NCI-H187 treated with DMSO at 0.1 percent for 48 hours (cell line): ENCODE results near the gene PVR.
"Not testable (repeated sequence)": the region's sequence is repeated elsewhere in the genome, so short reads cannot be mapped to it uniquely, and the experiment has no call there.

Source experiments
- DNase-seq: peaks from one replicate; lab custom pipeline; 2025; lab: John Stamatoyannopoulos, UW

The PVR gene

GRCh38 chr19:44643605-44644401 lies at the start of gene PVR:
Gene PVR (plus strand): TSS chr19:44643910. CDS start chr19:44644097, 187 bp downstream.
- no peak for DNase-seq

- DNase-seq = no peak
Measured at GRCh38 chr19:44596428-44597130, 47.1 kb upstream of the PVR start.

DNA sequence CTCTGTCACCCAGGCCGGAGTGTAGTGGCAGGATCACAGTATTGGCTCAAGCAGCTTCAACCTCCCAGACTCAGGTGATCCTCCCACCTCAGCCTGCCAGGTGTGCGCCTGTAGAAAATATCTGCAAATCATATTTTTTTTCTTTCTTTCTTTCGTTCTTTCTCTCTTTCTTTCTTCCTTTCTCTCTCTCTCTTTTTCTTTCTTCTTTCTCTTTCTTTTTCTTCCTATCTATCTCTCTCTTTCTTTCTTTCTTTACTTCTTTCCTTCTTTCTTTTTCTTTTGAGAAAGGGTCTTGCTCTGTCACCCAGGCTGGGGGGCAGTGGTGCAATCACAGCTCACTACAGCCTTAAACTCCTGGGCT lies 46.6 kb upstream of the PVR start:
- DNase-seq = no peak

- no peak for DNase-seq
Measured at GRCh38 chr19:44598355-44598754, 45.4 kb upstream of the PVR start.

DNA sequence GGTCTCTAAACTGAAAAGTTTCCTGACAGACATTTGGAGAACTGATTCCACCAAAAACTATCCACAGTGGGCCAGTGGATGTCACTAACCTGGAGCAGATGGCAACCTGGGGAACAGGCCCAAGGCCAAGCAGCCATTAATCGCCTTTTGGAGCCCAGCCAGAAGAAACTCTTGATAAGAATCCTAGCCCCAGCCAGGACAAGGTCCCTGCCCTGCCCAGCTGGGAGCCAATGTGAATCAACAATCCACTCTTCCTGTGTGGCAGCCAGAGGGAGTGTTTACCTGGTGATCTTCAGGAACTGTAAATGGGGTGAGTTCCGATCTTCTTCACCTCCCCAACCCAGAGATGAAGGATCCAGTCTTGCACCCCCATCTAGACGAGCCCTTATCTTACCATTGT lies 44.8 kb upstream of the PVR start:
- no peak for DNase-seq

GRCh38 chr19:44600466-44600865 lies 43.2 kb upstream of the PVR start:
- DNase-seq = no peak

DNA sequence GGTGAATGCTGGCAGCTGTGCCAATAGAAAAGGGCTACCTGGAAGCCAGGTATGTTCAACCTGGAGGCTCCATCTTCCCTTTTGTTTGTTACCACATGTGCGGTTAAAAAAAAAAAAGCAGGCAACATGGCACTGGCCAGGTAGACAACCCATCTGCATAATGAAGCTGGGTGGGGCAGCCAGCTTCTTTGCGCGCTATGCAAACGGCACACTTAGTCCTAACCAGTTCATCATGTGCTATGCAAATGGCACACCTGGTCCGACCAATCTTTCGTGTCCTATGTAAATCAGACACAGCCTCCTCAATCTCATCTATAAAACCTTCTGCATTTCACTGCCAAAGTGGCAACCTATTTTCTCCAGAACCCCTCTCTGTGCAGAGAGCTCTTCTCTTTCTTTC lies 41.6 kb upstream of the PVR start:
- no peak for DNase-seq

- DNase-seq = no peak
Measured at GRCh38 chr19:44603201-44603945, 40.3 kb upstream of the PVR start.

GRCh38 chr19:44604241-44604640 lies 39.5 kb upstream of the PVR start:
- DNase-seq = no peak

DNA sequence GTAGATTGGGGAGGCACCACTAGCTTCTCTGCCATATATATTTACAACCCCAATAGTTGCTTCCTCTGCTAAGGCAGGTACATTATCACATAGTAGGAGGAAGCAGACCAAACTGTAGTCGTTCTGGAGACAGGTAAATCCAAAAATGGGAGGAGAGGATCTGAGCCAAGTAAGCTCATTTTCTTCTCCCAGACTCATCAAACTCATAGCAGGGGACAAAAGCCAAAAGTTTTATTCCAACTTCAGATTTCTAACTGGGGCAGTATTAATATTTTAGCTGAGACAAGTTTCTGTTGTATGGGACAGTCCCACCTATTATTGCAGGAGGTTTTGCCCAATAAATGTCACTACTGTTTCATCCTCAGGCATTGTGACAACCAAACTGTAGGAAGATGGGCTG lies 38.2 kb upstream of the PVR start:
- DNase-seq = no peak

- DNase-seq = no peak
Measured at GRCh38 chr19:44607049-44607448, 36.7 kb upstream of the PVR start.

- no peak for DNase-seq
Measured at GRCh38 chr19:44607917-44608316, 35.8 kb upstream of the PVR start.

DNA sequence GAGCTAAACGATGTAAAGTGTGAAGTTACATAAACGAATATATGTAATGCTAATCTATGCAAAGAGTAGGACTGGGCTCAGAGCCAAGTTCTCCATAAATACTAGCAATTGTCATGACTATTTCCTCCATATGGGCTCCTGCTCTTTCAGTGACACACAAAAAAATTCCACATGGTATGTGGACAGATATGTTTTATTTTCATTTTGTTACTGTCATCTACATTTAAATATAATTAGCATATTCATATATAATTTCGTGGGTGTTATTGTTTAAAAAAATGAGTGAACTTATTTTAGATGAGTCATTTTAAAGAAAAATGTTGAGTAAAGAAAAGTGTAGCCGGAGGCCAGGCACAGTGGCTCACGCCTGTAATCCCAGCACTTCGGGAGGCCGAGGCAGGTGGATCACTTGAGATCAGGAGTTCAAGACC lies 35.3 kb upstream of the PVR start:
- DNase-seq = no peak

DNA sequence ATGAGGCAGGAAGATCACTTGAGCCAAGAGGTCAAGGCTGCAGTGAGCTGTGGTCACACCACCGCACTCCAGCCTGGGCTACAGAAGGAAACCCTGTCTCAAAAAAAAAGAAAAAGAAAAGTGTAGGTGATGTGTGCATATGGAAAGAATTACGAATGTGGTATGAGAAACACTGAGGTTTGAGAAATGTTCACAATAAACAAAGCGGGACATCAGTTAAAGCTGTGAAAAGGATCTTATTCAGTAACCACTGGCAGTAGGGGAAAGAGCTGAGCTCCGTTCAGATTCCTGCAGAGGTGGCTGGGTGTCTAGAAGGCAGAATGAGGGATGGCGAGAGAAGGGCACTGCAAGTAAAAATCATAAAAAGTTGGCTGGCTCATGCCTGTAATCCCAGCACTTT lies 34.5 kb upstream of the PVR start:
- DNase-seq = no peak

DNA sequence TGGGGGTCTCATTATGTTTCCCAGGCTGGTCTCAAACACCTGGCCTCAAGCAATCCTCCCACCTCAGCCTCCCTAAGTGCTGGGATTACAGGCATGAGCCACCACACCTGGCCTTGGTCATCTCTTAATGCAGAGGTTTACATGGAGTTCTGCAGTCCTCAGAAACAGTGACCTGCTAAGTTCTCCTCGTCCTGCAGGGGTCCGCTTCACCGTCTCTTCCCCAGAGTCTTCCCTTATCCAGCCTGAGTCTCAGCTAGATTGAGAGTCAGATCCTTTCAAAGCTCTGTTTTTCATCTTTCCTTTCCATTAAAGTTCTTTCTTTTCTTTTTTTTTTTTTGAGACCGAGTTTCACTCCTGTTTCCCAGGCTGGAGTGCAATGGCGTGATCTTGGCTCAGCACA lies 33.2 kb upstream of the PVR start:
- not testable (repeated sequence) for DNase-seq

GRCh38 chr19:44611812-44612295 lies 31.9 kb upstream of the PVR start:
- no peak for DNase-seq

GRCh38 chr19:44613295-44614178 lies 30.2 kb upstream of the PVR start, which contains the start of gene IGSF23:
Gene IGSF23 (plus strand): TSS chr19:44613563. CDS start chr19:44613646, 83 bp downstream.
- DNase-seq = no peak

DNA sequence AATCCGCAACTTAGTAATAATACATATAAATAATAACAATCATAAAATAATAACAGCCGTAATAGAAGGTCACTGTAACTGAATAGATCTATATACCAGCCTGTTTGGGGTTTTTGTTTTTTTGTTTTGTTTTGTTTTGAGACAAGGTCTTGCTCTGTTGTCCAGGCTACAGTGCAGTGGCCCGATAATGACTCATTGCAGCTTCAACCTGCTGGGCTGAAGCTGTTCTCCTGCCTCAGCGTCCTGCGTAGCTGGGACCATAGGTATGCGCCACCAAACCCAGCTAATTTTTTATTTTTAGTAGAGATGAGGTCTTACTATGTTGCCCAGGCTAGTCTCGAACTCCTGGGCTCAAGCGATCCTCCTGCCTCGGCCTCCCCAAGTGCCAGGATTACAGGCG lies 29.4 kb upstream of the PVR start:
- DNase-seq = no peak

DNA sequence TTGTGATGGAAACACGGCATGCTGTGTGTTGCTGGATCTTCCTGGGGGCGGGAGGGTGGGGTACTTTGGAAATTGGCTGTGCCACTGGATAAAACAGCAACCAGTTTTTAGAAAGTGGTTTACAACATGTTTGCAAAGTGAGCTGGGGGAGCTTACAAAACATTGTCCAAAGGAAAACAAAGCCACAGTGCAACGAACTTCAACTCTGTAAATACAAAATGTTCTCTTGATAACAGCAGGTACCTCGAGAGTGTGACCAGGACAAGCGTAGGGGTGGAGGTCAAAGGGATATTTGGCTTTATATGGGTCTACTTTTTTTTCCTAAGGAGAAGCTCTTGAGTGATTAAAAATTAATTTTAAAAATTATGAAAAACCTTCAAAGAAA lies 27.9 kb upstream of the PVR start:
- no peak for DNase-seq

GRCh38 chr19:44617110-44617880 lies 26.4 kb upstream of the PVR start:
- DNase-seq = no peak
